CD4-positive, alpha-beta T cell (primary cell): ENCODE results near the gene VPS9D1. TPM values are rescaled to one million over a fixed set of nuclear protein-coding genes. Genes with fewer than 3 reads are reported as not detected.

Experiments used
- ATAC-seq: fragments of 200-7000 bp; cut with Tn5 transposase; one replicate; pipeline ENCODE4 v1.10.0; 2022; ENCODE audit warnings: mild to moderate bottlenecking; ENCODE audit not compliant: poor library complexity
- CTCF ChIA-PET: fragments of 350-600 bp; sonication (Branson Sonifier 250); formaldehyde crosslinking; loops from one replicate; lab custom pipeline; 2021; ENCODE audit warnings: antibody characterized with exemption, inconsistent platforms; lab: Charles Lee
- POLR2A ChIA-PET: fragments of 350-600 bp; sonication (Branson Sonifier 250); formaldehyde crosslinking; loops from one replicate; lab custom pipeline; 2021; ENCODE audit warnings: antibody characterized with exemption, inconsistent platforms; lab: Charles Lee
- DNase-seq, 14 experiments: peaks; one replicate each; pipeline ENCODE4 v3.0.0-alpha.2; 2013 to 2020; ENCODE audit warnings: mixed read lengths in 2 of 14
- H3K27ac ChIP-seq, 2 donors: one replicate each; pipeline versions ENCODE4 v1.5.1 to v1.7.0; 2013; ENCODE audit warnings: low read length in 2 of 2, low read depth in 1 of 2, mild to moderate bottlenecking in 1 of 2
- H3K27me3 ChIP-seq, 2 experiments: 1 replicate in 1 of 2; 2 replicates in 1 of 2; pipeline versions ENCODE4 v1.6.1 to v1.7.0; 2013; ENCODE audit warnings: low read length in 2 of 2, control low read depth in 1 of 2, mild to moderate bottlenecking in 1 of 2, moderate library complexity in 1 of 2; ENCODE audit not compliant: insufficient read depth in 2 of 2, control insufficient read depth in 1 of 2
- H3K36me3 ChIP-seq: one replicate; pipeline ENCODE4 v1.6.1; 2013; ENCODE audit warnings: low read length, control low read depth; ENCODE audit not compliant: insufficient read depth
- H3K4me1 ChIP-seq: one replicate; pipeline ENCODE4 v1.6.1; 2013; ENCODE audit warnings: low read length, control low read depth; ENCODE audit not compliant: insufficient read depth
- H3K4me3 ChIP-seq: one replicate; pipeline ENCODE4 v1.5.1; 2013; ENCODE audit warnings: mild to moderate bottlenecking, low read length, moderate library complexity
- H3K9me3 ChIP-seq, 2 experiments: 1 replicate in 1 of 2; 2 replicates in 1 of 2; pipeline versions ENCODE4 v1.6.1 to v1.7.0; 2013; ENCODE audit warnings: low read length in 2 of 2, mild to moderate bottlenecking in 2 of 2, control low read depth in 1 of 2, moderate library complexity in 1 of 2; ENCODE audit not compliant: control insufficient read depth in 1 of 2, insufficient read depth in 1 of 2
- H3K27ac Mint-ChIP-seq: one replicate; pipeline ENCODE4 v1.8.0; 2020; ENCODE audit warnings: mixed read lengths
- H3K27me3 Mint-ChIP-seq: one replicate; pipeline ENCODE4 v1.8.0; 2021; ENCODE audit warnings: mixed read lengths
- H3K36me3 Mint-ChIP-seq: one replicate; pipeline ENCODE4 v1.8.0; 2021; ENCODE audit warnings: low read depth, mixed read lengths
- H3K4me1 Mint-ChIP-seq: one replicate; pipeline ENCODE4 v1.8.0; 2021; ENCODE audit warnings: low read depth, mixed read lengths
- H3K4me3 Mint-ChIP-seq: one replicate; pipeline ENCODE4 v1.8.0; 2020; ENCODE audit warnings: mild to moderate bottlenecking, mixed read lengths
- H3K9me3 Mint-ChIP-seq: one replicate; pipeline ENCODE4 v1.8.0; 2020; ENCODE audit warnings: mixed read lengths
- CTCF ChIP-seq: fragments of 200-600 bp; IDR thresholded peaks from one replicate; pipeline ENCODE4 v1.8.0; 2022; ENCODE audit warnings: antibody characterized with exemption, mild to moderate bottlenecking
- intact Hi-C, 2 experiments: fragments of 100-400 bp; cut with DNase I in 1 of 2; cut with micrococcal nuclease in 1 of 2; formaldehyde crosslinking; loops; one replicate each; pipeline versions ENCODE4 v1.15.1 to v1.9.0; 2023 to 2025; cut with DNase I, micrococcal nuclease
- total RNA-seq, 174 experiments: library from RNA in 2 of 174; stranded (reverse) in 2 of 174; gene quantifications; one replicate each; pipeline ENCODE4 v1.2.3 and lab custom pipeline; 2021 to 2026

VPS9D1 gene
- total RNA-seq, 2 experiments from 2014 or later: 18.5 to 21.8 TPM

GRCh38 chr16:89697616-89698331 lies 22.9 kb downstream of the VPS9D1 start:
- Histone ChIP-seq H3K27ac (no peak overlapping the region), H3K4me3 (no peak overlapping the region), H3K27me3 (no peaks in the 10 kb centered on the region), H3K4me1 (peaks cover 44% of the 10 kb centered on the region), H3K9me3 (no peaks in the 10 kb centered on the region), H3K36me3 (peaks cover 20% of the 10 kb centered on the region)
- H3K27me3 Mint-ChIP-seq: no peaks in the 10 kb centered on the region
- CTCF ChIA-PET: no interaction called here
- no peak overlapping the region for H3K27ac Mint-ChIP-seq
- no peaks in the 10 kb centered on the region for H3K9me3 Mint-ChIP-seq
- POLR2A ChIA-PET: interaction anchor here (0.5 to 4.4 kb wide), 4 partner anchors 11 to 181 kb away, joined by 3 to 35 read pairs (median 4); partner anchors contain the start of genes CDK10 and TCF25
- no peak for ATAC-seq
- DNase-seq: peak in 1 of 14 experiments; percentile 47
- no peak for TF ChIP-seq CTCF
- H3K4me1 Mint-ChIP-seq: peaks cover 19% of the 10 kb centered on the region
- peaks cover 38% of the 10 kb centered on the region for H3K36me3 Mint-ChIP-seq
- intact Hi-C loops: no loop called here
- peak overlapping the region; percentile 11 for H3K4me3 Mint-ChIP-seq

- Mint-ChIP-seq H3K36me3 (peaks cover 38% of the 10 kb centered on the region), H3K4me1 (peaks cover 14% of the 10 kb centered on the region), H3K4me3 (no peak overlapping the region), H3K27ac (no peak overlapping the region), H3K27me3 (no peaks in the 10 kb centered on the region), H3K9me3 (no peaks in the 10 kb centered on the region)
- ChIA-PET CTCF (no interaction called here), POLR2A (interaction anchor here (0.5 to 1.9 kb wide), 5 partner anchors 11 to 180 kb away, joined by 3 to 7 read pairs (median 4); partner anchors contain the start of gene CDK10)
- Histone ChIP-seq H3K27me3 (no peaks in the 10 kb centered on the region), H3K27ac (no peak overlapping the region), H3K4me1 (peaks cover 40% of the 10 kb centered on the region), H3K4me3 (no peak overlapping the region), H3K36me3 (peaks cover 24% of the 10 kb centered on the region), H3K9me3 (no peaks in the 10 kb centered on the region)
- TF ChIP-seq CTCF: no peak
- no peak for ATAC-seq
- peak in 1 of 14 experiments; percentile 45 for DNase-seq
- intact Hi-C loops: no loop called here
Observed at GRCh38 chr16:89697161-89697615, 23.5 kb downstream of the VPS9D1 start.

DNA sequence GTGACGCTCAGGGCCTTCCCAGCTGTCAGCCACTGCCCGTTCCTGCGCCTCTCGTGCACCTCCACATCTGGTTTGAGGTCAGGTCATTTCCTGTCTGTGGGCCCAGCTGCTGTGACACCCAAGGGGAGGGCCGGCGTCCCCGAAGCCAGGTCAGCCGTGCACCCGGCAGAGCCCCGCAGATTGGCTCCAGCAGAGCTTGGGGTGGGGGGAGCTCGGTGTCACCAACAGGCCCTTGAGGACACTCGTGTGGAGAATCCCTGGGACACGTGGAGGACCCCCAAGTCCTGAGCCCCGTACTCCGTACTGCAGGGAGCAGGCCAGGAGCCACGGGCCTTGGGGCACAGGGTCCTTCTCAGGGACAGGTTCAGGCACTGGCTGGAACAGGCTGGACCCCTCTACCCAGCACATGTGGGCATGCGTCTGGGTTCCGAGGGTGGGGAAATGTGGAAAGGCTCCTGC lies 24.0 kb downstream of the VPS9D1 start:
- TF ChIP-seq CTCF: no peak
- peaks cover 42% of the 10 kb centered on the region for H3K36me3 Mint-ChIP-seq
- no peaks in the 10 kb centered on the region for H3K9me3 Mint-ChIP-seq
- intact Hi-C loops: no loop called here
- H3K9me3 ChIP-seq: no peaks in the 10 kb centered on the region
- H3K27ac Mint-ChIP-seq: no peak overlapping the region
- no peak for ATAC-seq
- H3K4me3 ChIP-seq: no peak overlapping the region
- H3K27me3 Mint-ChIP-seq: no peaks in the 10 kb centered on the region
- peak in 5 of 14 experiments; percentile 19 to 66 (median 51) for DNase-seq
- no peaks in the 10 kb centered on the region for H3K27me3 ChIP-seq
- peaks cover 12% of the 10 kb centered on the region for H3K4me1 Mint-ChIP-seq
- no peak overlapping the region for H3K4me3 Mint-ChIP-seq
- no peak overlapping the region for H3K27ac ChIP-seq
- peaks cover 27% of the 10 kb centered on the region for H3K36me3 ChIP-seq
- H3K4me1 ChIP-seq: peaks cover 38% of the 10 kb centered on the region
- CTCF ChIA-PET: no interaction called here
- POLR2A ChIA-PET: interaction anchor here (0.6 to 1.9 kb wide), 3 partner anchors 10 to 176 kb away, joined by 3 to 7 read pairs (median 4); partner anchors contain the start of gene CDK10
